Measurements from ENCODE around the gene KLRC3.
"Not testable (repeated sequence)": the region's sequence is repeated elsewhere in the genome, so short reads cannot be mapped to it uniquely, and the experiment has no call there.

Gene KLRC3

GRCh38 chr12:10369557-10370415, 50.6 kb downstream of the KLRC3 start:
- no peak for DNase-seq (ENCODE audit: low read depth in 3 of 3)

GRCh38 chr12:10368206-10369171, 51.9 kb downstream of the KLRC3 start:
- DNase-seq (ENCODE audit: low read depth in 3 of 3): no peak

GRCh38 chr12:10367714-10368113, 52.7 kb downstream of the KLRC3 start:
- DNase-seq (ENCODE audit: low read depth in 3 of 3): not testable (repeated sequence)

GRCh38 chr12:10366875-10367274, 53.5 kb downstream of the KLRC3 start:
- DNase-seq (ENCODE audit: low read depth in 3 of 3): no peak

- no peak for DNase-seq (ENCODE audit: low read depth in 3 of 3)
Measured at GRCh38 chr12:10365696-10366405, 54.5 kb downstream of the KLRC3 start.

- peak in 2 of 3 experiments; percentile 34 to 38 for DNase-seq (ENCODE audit: low read depth in 3 of 3)
Measured at GRCh38 chr12:10364815-10365622, 55.4 kb downstream of the KLRC3 start.

- DNase-seq (ENCODE audit: low read depth in 3 of 3): no peak
Measured at GRCh38 chr12:10363914-10364814, 56.2 kb downstream of the KLRC3 start.

GRCh38 chr12:10363658-10363913, 56.8 kb downstream of the KLRC3 start:
- no peak for DNase-seq (ENCODE audit: low read depth in 3 of 3)

GRCh38 chr12:10362828-10363657, 57.4 kb downstream of the KLRC3 start:
- no peak for DNase-seq (ENCODE audit: low read depth in 3 of 3)

- no peak for DNase-seq (ENCODE audit: low read depth in 3 of 3)
Measured at GRCh38 chr12:10362325-10362724, 58.1 kb downstream of the KLRC3 start.

Data from stimulated activated CD4-positive, alpha-beta T cell treated with anti-CD3 and anti-CD28 coated beads, TNF-alpha, amount 100 ng/mL, for 24 hours (primary cell).